B cell (primary cell): ENCODE results near the gene TMEM86A.

Source experiments
- EZH2 ChIP-seq: IDR thresholded peaks from 2 replicates; pipeline ENCODE4 v1.6.1; 2012; ENCODE audit warnings: borderline replicate concordance, low read depth, mild to moderate bottlenecking, moderate library complexity, low read length; ENCODE audit not compliant: insufficient read depth, poor library complexity, severe bottlenecking
- TF ChIP-seq, protein P1 (sequence below): fragments of 200-600 bp; IDR thresholded peaks from one replicate; pipeline ENCODE4 v1.8.0; 2022; ENCODE audit warnings: antibody characterized with exemption, mild to moderate bottlenecking

DNA sequence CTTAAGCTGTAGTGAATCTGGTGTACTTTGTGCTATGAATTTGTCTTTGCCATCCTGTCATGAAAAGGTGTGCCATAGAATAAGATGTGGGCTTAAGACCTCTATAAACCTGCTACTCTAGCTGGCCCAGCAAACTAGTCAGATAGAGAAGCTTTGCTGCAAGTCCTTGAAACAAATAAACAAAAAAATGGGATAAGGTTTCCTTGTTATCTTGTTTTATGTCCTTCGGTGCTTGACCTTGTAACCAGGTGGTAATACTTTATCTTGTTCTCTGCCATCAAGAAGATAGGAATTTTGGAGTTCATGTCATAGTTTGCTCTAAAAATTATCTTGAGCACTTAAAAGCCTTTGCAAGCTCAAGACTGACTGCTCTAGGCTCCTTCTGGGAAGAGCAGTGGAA lies 14.3 kb upstream of the TMEM86A start:
- TF ChIP-seq, protein P1, sequence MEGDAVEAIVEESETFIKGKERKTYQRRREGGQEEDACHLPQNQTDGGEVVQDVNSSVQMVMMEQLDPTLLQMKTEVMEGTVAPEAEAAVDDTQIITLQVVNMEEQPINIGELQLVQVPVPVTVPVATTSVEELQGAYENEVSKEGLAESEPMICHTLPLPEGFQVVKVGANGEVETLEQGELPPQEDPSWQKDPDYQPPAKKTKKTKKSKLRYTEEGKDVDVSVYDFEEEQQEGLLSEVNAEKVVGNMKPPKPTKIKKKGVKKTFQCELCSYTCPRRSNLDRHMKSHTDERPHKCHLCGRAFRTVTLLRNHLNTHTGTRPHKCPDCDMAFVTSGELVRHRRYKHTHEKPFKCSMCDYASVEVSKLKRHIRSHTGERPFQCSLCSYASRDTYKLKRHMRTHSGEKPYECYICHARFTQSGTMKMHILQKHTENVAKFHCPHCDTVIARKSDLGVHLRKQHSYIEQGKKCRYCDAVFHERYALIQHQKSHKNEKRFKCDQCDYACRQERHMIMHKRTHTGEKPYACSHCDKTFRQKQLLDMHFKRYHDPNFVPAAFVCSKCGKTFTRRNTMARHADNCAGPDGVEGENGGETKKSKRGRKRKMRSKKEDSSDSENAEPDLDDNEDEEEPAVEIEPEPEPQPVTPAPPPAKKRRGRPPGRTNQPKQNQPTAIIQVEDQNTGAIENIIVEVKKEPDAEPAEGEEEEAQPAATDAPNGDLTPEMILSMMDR = no peak
- TF ChIP-seq EZH2 = no peak
